B cell (primary cell): ENCODE data around the gene C20orf202. TPM values are rescaled to one million over a fixed set of nuclear protein-coding genes. Genes with fewer than 3 reads are reported as not detected.

ENCODE experiments used
- ATAC-seq: fragments of 200-7000 bp; cut with Tn5 transposase; one replicate; pipeline ENCODE4 v1.10.0; 2021; ENCODE audit warnings: low read depth, mild to moderate bottlenecking, moderate number of reproducible peaks, moderate library complexity
- CTCF ChIA-PET: fragments of 350-600 bp; sonication (Branson Sonifier 250); formaldehyde crosslinking; loops from one replicate; lab custom pipeline; 2021; ENCODE audit warnings: antibody characterized with exemption, inconsistent platforms; lab: Charles Lee
- POLR2A ChIA-PET: fragments of 350-600 bp; sonication (Branson Sonifier 250); formaldehyde crosslinking; loops from one replicate; lab custom pipeline; 2021; ENCODE audit warnings: antibody characterized with exemption; lab: Charles Lee
- DNase-seq: peaks from one replicate; pipeline ENCODE4 v3.0.0; 2013
- H2AFZ ChIP-seq: 2 replicates; pipeline ENCODE4 v1.6.1; 2012; ENCODE audit warnings: mild to moderate bottlenecking, low read depth, low read length; ENCODE audit not compliant: insufficient read depth, poor library complexity, severe bottlenecking
- H3K27ac ChIP-seq, 2 donors: 1 replicate in 1 of 2; 2 replicates in 1 of 2; pipeline ENCODE4 v1.5.1; 2012 to 2013; ENCODE audit warnings: low read length in 2 of 2, mild to moderate bottlenecking in 2 of 2, moderate library complexity in 1 of 2
- H3K27me3 ChIP-seq, 4 experiments: fragments of 200-600 bp in 1 of 4; sonication (generic) in 1 of 4; replicated peaks in 1 of 4; 1 replicate in 2 of 4; 2 replicates in 2 of 4; pipeline versions ENCODE4 v1.6.1 to v1.7.0; 2013 to 2016; ENCODE audit warnings: low read length in 3 of 4, mild to moderate bottlenecking in 2 of 4, mixed read lengths in 1 of 4, moderate library complexity in 1 of 4; ENCODE audit not compliant: insufficient read depth in 4 of 4, control insufficient read depth in 3 of 4; ENCODE audit errors: control extremely low read depth in 1 of 4
- H3K36me3 ChIP-seq, 2 experiments: replicated peaks in 1 of 2; 1 replicate in 1 of 2; 2 replicates in 1 of 2; pipeline versions ENCODE4 v1.6.1 to v1.7.1; 2013; ENCODE audit warnings: low read length in 1 of 2; ENCODE audit not compliant: insufficient read depth in 2 of 2, control insufficient read depth in 1 of 2; ENCODE audit errors: control extremely low read depth in 1 of 2, extremely low read depth in 1 of 2
- H3K4me1 ChIP-seq, 2 donors: fragments of 200-600 bp in 1 of 2; sonication (generic) in 1 of 2; 1 replicate in 1 of 2; 2 replicates in 1 of 2; pipeline versions ENCODE4 v1.5.1 to v1.6.1; 2013 to 2017; ENCODE audit warnings: low read length in 2 of 2; ENCODE audit not compliant: control insufficient read depth in 2 of 2, insufficient read depth in 2 of 2
- H3K4me2 ChIP-seq: replicated peaks from 2 replicates; pipeline ENCODE3; 2012; ENCODE audit warnings: mild to moderate bottlenecking, low read depth, low read length; ENCODE audit not compliant: poor library complexity, severe bottlenecking
- H3K4me3 ChIP-seq, 5 experiments: fragments of 200-600 bp in 1 of 5; sonication (generic) in 1 of 5; 1 replicate in 3 of 5; 2 replicates in 2 of 5; pipeline versions ENCODE4 v1.5.1 to v1.7.0; 2011 to 2016; ENCODE audit warnings: low read length in 4 of 5, mild to moderate bottlenecking in 4 of 5, low read depth in 2 of 5, control low read depth in 1 of 5, moderate library complexity in 1 of 5; ENCODE audit not compliant: insufficient read depth in 1 of 5; ENCODE audit errors: control extremely low read depth in 1 of 5, extremely low read depth in 1 of 5
- H3K79me2 ChIP-seq: fragments of 200-600 bp; sonication (generic); one replicate; pipeline ENCODE4 v1.6.0; 2016; ENCODE audit warnings: low read length; ENCODE audit not compliant: control insufficient read depth, insufficient read depth
- H3K9ac ChIP-seq: fragments of 200-600 bp; sonication (generic); 2 replicates; pipeline ENCODE4 v1.6.1; 2017; ENCODE audit warnings: mild to moderate bottlenecking, low read length, moderate library complexity
- H3K9me3 ChIP-seq, 3 donors: one replicate each; pipeline versions ENCODE4 v1.6.1 to v1.7.1; 2013; ENCODE audit warnings: low read length in 2 of 3; ENCODE audit not compliant: control insufficient read depth in 2 of 3, insufficient read depth in 1 of 3; ENCODE audit errors: control extremely low read depth in 1 of 3
- H4K20me1 ChIP-seq: 2 replicates; pipeline ENCODE4 v1.6.0; 2012; ENCODE audit warnings: mild to moderate bottlenecking, low read length; ENCODE audit not compliant: insufficient read depth, control insufficient read depth, poor library complexity, severe bottlenecking
- H3K27ac Mint-ChIP-seq: one replicate; pipeline ENCODE4 v1.8.0; 2021; ENCODE audit warnings: mixed read lengths
- H3K27me3 Mint-ChIP-seq: one replicate; pipeline ENCODE4 v1.8.0; 2021; ENCODE audit warnings: mixed read lengths
- H3K4me1 Mint-ChIP-seq: one replicate; pipeline ENCODE4 v1.8.0; 2021; ENCODE audit warnings: mixed read lengths
- H3K4me3 Mint-ChIP-seq: one replicate; pipeline ENCODE4 v1.8.0; 2021; ENCODE audit warnings: mixed read lengths
- H3K9me3 Mint-ChIP-seq: one replicate; pipeline ENCODE4 v1.8.0; 2022; ENCODE audit warnings: mixed read lengths; ENCODE audit not compliant: insufficient read depth
- CTCF ChIP-seq: fragments of 200-600 bp; IDR thresholded peaks from one replicate; pipeline ENCODE4 v1.8.0; 2022; ENCODE audit warnings: antibody characterized with exemption, mild to moderate bottlenecking
- EZH2 ChIP-seq: IDR thresholded peaks from 2 replicates; pipeline ENCODE4 v1.6.1; 2012; ENCODE audit warnings: borderline replicate concordance, low read depth, mild to moderate bottlenecking, moderate library complexity, low read length; ENCODE audit not compliant: insufficient read depth, poor library complexity, severe bottlenecking
- WGBS: methylation state at CpG from one replicate; pipeline ENCODE4 v1.1.5; 2013; ENCODE audit warnings: missing lambda C conversion rate; ENCODE audit not compliant: insufficient coverage; 5-methylcytosine and 5-hydroxymethylcytosine counted together
- intact Hi-C: fragments of 100-400 bp; cut with micrococcal nuclease; formaldehyde crosslinking; loops from one replicate; pipeline ENCODE4 v1.10.0; 2022
- polyA plus RNA-seq: library from polyadenylated mRNA; depleted of rRNA; stranded (reverse); fragments of >200 nt; gene quantifications from 2 replicates; pipeline ENCODE4 v1.2.3, GENCODE V29; 2012
- total RNA-seq, 2 donors: library from RNA; stranded (reverse); fragments of 120-200 nt in 1 of 2; gene quantifications; 1 replicate in 1 of 2; 2 replicates in 1 of 2; pipeline versions ENCODE4 v1.2.3 to v1.2.4, GENCODE V29; 2013 to 2022

Gene C20orf202
- total and polyA plus RNA-seq, 2 donors (not counting 1 experiment from before 2014, with no cell fraction given) = 0.07 TPM; not detected in 1

- no peak for ATAC-seq
- no peaks in the 10 kb centered on the region for H3K4me1 ChIP-seq
- no peak overlapping the region for H3K4me2 ChIP-seq
- H3K27ac ChIP-seq = no peak overlapping the region
- TF ChIP-seq EZH2 (no peak), CTCF (no peak)
- ChIA-PET CTCF (no interaction called here), POLR2A (no interaction called here)
- H3K9ac ChIP-seq = no peak overlapping the region
- H3K9me3 ChIP-seq = no peaks in the 10 kb centered on the region
- no peak overlapping the region for H3K4me3 ChIP-seq
- Mint-ChIP-seq H3K4me3 (no peak overlapping the region), H3K27ac (no peak overlapping the region), H3K27me3 (no peaks in the 10 kb centered on the region), H3K4me1 (peaks cover 2% of the 10 kb centered on the region), H3K9me3 (no peaks in the 10 kb centered on the region)
- H4K20me1 ChIP-seq = peaks cover 18% of the 10 kb centered on the region
- H3K79me2 ChIP-seq = no peaks in the 10 kb centered on the region
- no peak overlapping the region for H2AFZ ChIP-seq
- no peaks in the 10 kb centered on the region for H3K27me3 ChIP-seq
- intact Hi-C loops = no loop called here
- no peak for DNase-seq
- 98% methylated on average over 7 of the region's 7 CpGs for WGBS
- peaks cover 4 to 89% of the 10 kb centered on the region in 2 experiments for H3K36me3 ChIP-seq
Observed at GRCh38 chr20:1164871-1165270, 38.4 kb upstream of the C20orf202 start.

- no peak overlapping the region for H3K4me3 ChIP-seq
- CTCF ChIA-PET = no interaction called here
- Mint-ChIP-seq H3K9me3 (no peaks in the 10 kb centered on the region), H3K4me1 (peaks cover 2% of the 10 kb centered on the region), H3K4me3 (no peak overlapping the region), H3K27ac (no peak overlapping the region), H3K27me3 (no peaks in the 10 kb centered on the region)
- intact Hi-C loops = no loop called here
- TF ChIP-seq EZH2 = no peak
- TF ChIP-seq CTCF = no peak
- WGBS = no CpG with 5 or more reads among the region's 1 CpG
- no peak overlapping the region for H3K4me2 ChIP-seq
- no peaks in the 10 kb centered on the region for H3K79me2 ChIP-seq
- H2AFZ ChIP-seq = no peak overlapping the region
- ATAC-seq = no peak
- peaks cover 4 to 92% of the 10 kb centered on the region in 2 experiments for H3K36me3 ChIP-seq
- DNase-seq = no peak
- POLR2A ChIA-PET = no interaction called here
- H3K27ac ChIP-seq = no peak overlapping the region
- H3K9ac ChIP-seq = no peak overlapping the region
- H3K9me3 ChIP-seq = no peaks in the 10 kb centered on the region
- H3K4me1 ChIP-seq = no peaks in the 10 kb centered on the region
- no peaks in the 10 kb centered on the region for H3K27me3 ChIP-seq
- H4K20me1 ChIP-seq = peaks cover 18% of the 10 kb centered on the region
Observed at GRCh38 chr20:1165521-1165920, 37.7 kb upstream of the C20orf202 start.
